ENCODE results near the gene ZNF792. TPM values are rescaled to one million over a fixed set of nuclear protein-coding genes. Genes with fewer than 3 reads are reported as not detected.

Gene ZNF792
- total and polyA plus RNA-seq, 2 of the 4 experiments (the other 2 are of a cell fraction) = 1.5 to 4.8 TPM

GRCh38 chr19:34994286-34994642 lies 30.2 kb upstream of the ZNF792 start:
- Histone ChIP-seq H3K4me3 (ENCODE audit: insufficient read depth, low read depth, low read length) (no peak overlapping the region), H3K27me3 (ENCODE audit: control insufficient read depth, insufficient read depth, low read length) (peaks cover 5% of the 10 kb centered on the region), H2BK120ac (ENCODE audit: low read depth, low read length) (no peak overlapping the region), H3K27ac (ENCODE audit: insufficient read depth, low read length) (no peak overlapping the region), H2AK9ac (replicated peaks; ENCODE audit: low read depth, low read length, poor library complexity) (no peak overlapping the region), H2AFZ (replicated peaks; ENCODE audit: low read length, poor library complexity) (no peak overlapping the region), H2AK5ac (ENCODE audit: low read depth, low read length) (no peak overlapping the region), H4K20me1 (ENCODE audit: insufficient read depth, low read length) (no peaks in the 10 kb centered on the region), H3K4me2 (ENCODE audit: low read depth, low read length) (no peak overlapping the region), H2BK15ac (ENCODE audit: low read depth, low read length) (no peak overlapping the region), H4K5ac (ENCODE audit: low read depth, low read length) (no peak overlapping the region), H2BK20ac (ENCODE audit: low read depth, low read length) (no peak overlapping the region), H3K23ac (ENCODE audit: low read depth, low read length) (no peak overlapping the region), H3K36me3 (ENCODE audit: control insufficient read depth, insufficient read depth, low read length) (no peaks in the 10 kb centered on the region), H2BK5ac (ENCODE audit: low read depth, low read length, poor library complexity, severe bottlenecking) (no peak overlapping the region), H3K4ac (ENCODE audit: low read depth, low read length) (no peak overlapping the region), H3K9me1 (ENCODE audit: insufficient read depth, low read length) (peaks cover 5% of the 10 kb centered on the region; the same call in 1 of the 2 replicates), H4K8ac (ENCODE audit: low read depth in 2 of 2, low read length in 2 of 2) (no peak overlapping the region), H3K56ac (ENCODE audit: extremely low read depth, insufficient read depth, low read length) (no peak overlapping the region), H3K9ac (ENCODE audit: low read depth, low read length) (no peak overlapping the region), H3K9me3 (ENCODE audit: control insufficient read depth, insufficient read depth, low read length) (peaks cover 2% of the 10 kb centered on the region; the same call in 1 of the 2 replicates), H4K91ac (ENCODE audit: insufficient read depth, low read depth, low read length) (no peak overlapping the region), H3K79me1 (ENCODE audit: low read depth in 1 of 2, low read length in 2 of 2) (peaks cover 0 to 4% of the 10 kb centered on the region in 2 experiments; a peak in 1 of 4 replicates), H3K4me1 (ENCODE audit: control insufficient read depth, insufficient read depth, low read length) (peaks cover 3% of the 10 kb centered on the region; the same call in 1 of the 2 replicates), H3K14ac (replicated peaks; ENCODE audit: low read depth, low read length) (no peak overlapping the region), H3K18ac (ENCODE audit: low read depth, low read length) (no peak overlapping the region)
- no peak for DNase-seq
- intact Hi-C loops (cut with micrococcal nuclease) (no loop called here), dilution Hi-C loops (cut with HindIII; ENCODE audit: low sequenced_read_pairs, unreplicated experiment) (no loop called here), in situ Hi-C loops (cut with MboI; ENCODE audit: low sequenced_read_pairs) (no loop called here)
- TF ChIP-seq CTCF (conservative IDR thresholded peaks at IDR 0.05; ENCODE audit: low read depth, low read length) = no peak
- no peak for TF ChIP-seq SMC3 (IDR thresholded peaks at IDR 0.05; ENCODE audit: low read depth, low read length)
- TF ChIP-seq USF2 (IDR thresholded peaks at IDR 0.05; ENCODE audit: low read depth, low read length) = no peak
- no peak for TF ChIP-seq MAZ (IDR thresholded peaks at IDR 0.05; ENCODE audit: borderline replicate concordance, low read depth, low read length)
- TF ChIP-seq POLR2A (IDR thresholded peaks at IDR 0.05; ENCODE audit: low read depth, low read length) = no peak
- TF ChIP-seq ELK1 (IDR thresholded peaks at IDR 0.05; ENCODE audit: borderline replicate concordance, low read depth, low read length) = no peak
- TF ChIP-seq RAD21 (IDR thresholded peaks at IDR 0.05; ENCODE audit: low read length) = no peak
- TF ChIP-seq CEBPB (IDR thresholded peaks at IDR 0.05; ENCODE audit: low read depth, low read length) = no peak
- no peak for TF ChIP-seq FOS (IDR thresholded peaks at IDR 0.05; ENCODE audit: low read depth, low read length)
- TF ChIP-seq BHLHE40 (IDR thresholded peaks at IDR 0.05; ENCODE audit: low read depth, low read length) = no peak
- no peak for TF ChIP-seq MAFK (IDR thresholded peaks at IDR 0.05; ENCODE audit: low read depth, low read length)
- TF ChIP-seq CHD1 (IDR thresholded peaks at IDR 0.05; ENCODE audit: low read depth, low read length) = no peak
- no peak for TF ChIP-seq MXI1 (IDR thresholded peaks at IDR 0.05; ENCODE audit: borderline replicate concordance, low read depth, low read length)
- no peak for TF ChIP-seq RCOR1 (IDR thresholded peaks at IDR 0.05; ENCODE audit: insufficient replicate concordance, low read length)
- TF ChIP-seq NFE2L2 (IDR thresholded peaks at IDR 0.05; ENCODE audit: low read depth, low read length) = no peak
- no peak for TF ChIP-seq RFX5 (IDR thresholded peaks at IDR 0.05; ENCODE audit: low read depth, low read length)
- ChIA-PET CTCF (no interaction called here), POLR2A (ENCODE audit: unreplicated experiment) (no interaction called here)
- WGBS, 2 experiments (ENCODE audit: extremely low coverage in 2 of 2, insufficient read length in 1 of 2) = 70% methylated on average over 4 of the region's 9 CpGs; no CpG with 5 or more reads in 1 of the 2 experiments
- no peak for ATAC-seq (ENCODE audit: low read depth)
- no TSS peak for BruUV-seq (replicated peaks)

Data from IMR-90 (cell line).